ENCODE results near the gene DOK3.

GRCh38 chr5:177456976-177457851, 52.4 kb downstream of the DOK3 start:
- TF ChIP-seq POLR2A (IDR thresholded peaks at IDR 0.05) (no peak), CTCF (IDR thresholded peaks at IDR 0.05) (peak; percentile 55 to 75 (median 62)), POLR2AphosphoS5 (IDR thresholded peaks at IDR 0.05) (no peak)

Measured in transverse colon (tissue), 4 donors.